K562 (cell line): ENCODE measurements around the gene CMTM5. TPM values are rescaled to one million over a fixed set of nuclear protein-coding genes. Genes with fewer than 3 reads are reported as not detected.
"Not testable (repeated sequence)": the region's sequence is repeated elsewhere in the genome, so short reads cannot be mapped to it uniquely, and the experiment has no call there.

Source experiments
- ATAC-seq: fragments of 200-7000 bp; cut with Tn5 transposase; 3 replicates; pipeline ENCODE4 v1.9.1; 2020; ENCODE audit warnings: moderate library complexity
- BruUV-seq: library from RNA; stranded (reverse); fragments of 400-500 nt; replicated peaks from 2 replicates; lab custom pipeline; 2021; lab: Mats Ljungman, UMichigan
- CTCF ChIA-PET: fragments of 300-600 bp; formaldehyde crosslinking; extraction: SDS; loops from one replicate; lab custom pipeline; 2021; ENCODE audit warnings: low intra/inter-chr PET ratio; lab: Yijun Ruan, JAX
- POLR2A ChIA-PET: fragments of 300-600, 350-650 bp; sonication (Branson Sonifier 250); formaldehyde crosslinking; extraction: SDS; loops from one replicate; lab custom pipeline; 2021; ENCODE audit warnings: antibody characterized with exemption, inconsistent platforms; lab: Yijun Ruan, JAX
- DNase-seq, 4 experiments: peaks; one replicate each; pipeline versions ENCODE4 v3.0.0 to v3.0.0-alpha.2; 2011 to 2018; ENCODE audit warnings: low spot score in 3 of 4, mixed read lengths in 3 of 4; ENCODE audit errors: extremely low read depth in 1 of 4
- FAIRE-seq: peaks from 2 replicates; lab custom pipeline; 2011; peaks lifted over from hg19 to GRCh38; lab: Jason Lieb, UNC
- H2AFZ ChIP-seq: 2 replicates; pipeline ENCODE4 v1.6.0; 2011; ENCODE audit warnings: low read depth, low read length, control low read depth, inconsistent platforms
- H3K27ac ChIP-seq: fragments of 200-600 bp; 3 replicates; pipeline ENCODE4 v1.8.0; 2011; ENCODE audit warnings: low read depth, mild to moderate bottlenecking, control low read depth, inconsistent platforms, low read length, moderate library complexity, mixed read lengths; ENCODE audit errors: extremely low read depth
- H3K27me3 ChIP-seq, 2 experiments: fragments of 300-600 bp in 1 of 2; 2 replicates in 1 of 2; 3 replicates in 1 of 2; pipeline versions ENCODE4 v1.6.0 to v1.8.0; 2011; ENCODE audit warnings: inconsistent platforms in 2 of 2, low read length in 2 of 2, mild to moderate bottlenecking in 1 of 2, mixed read lengths in 1 of 2, moderate library complexity in 1 of 2; ENCODE audit not compliant: control insufficient read depth in 2 of 2, insufficient read depth in 2 of 2
- H3K36me3 ChIP-seq: fragments of 300-600 bp; 3 replicates; pipeline ENCODE4 v1.8.0; 2011; ENCODE audit warnings: mild to moderate bottlenecking, low read length, inconsistent platforms; ENCODE audit not compliant: control insufficient read depth, insufficient read depth
- H3K4me1 ChIP-seq, 2 experiments: fragments of 200-600 bp in 1 of 2; replicated peaks in 1 of 2; 2 replicates in 1 of 2; 3 replicates in 1 of 2; pipeline versions ENCODE4 v1.5.1 to v1.8.0; 2011; ENCODE audit warnings: inconsistent platforms in 2 of 2, low read length in 2 of 2, mild to moderate bottlenecking in 1 of 2, mixed read lengths in 1 of 2, moderate library complexity in 1 of 2; ENCODE audit not compliant: control insufficient read depth in 2 of 2, insufficient read depth in 2 of 2
- H3K4me2 ChIP-seq: 2 replicates; pipeline ENCODE4 v1.6.1; 2011; ENCODE audit warnings: low read length, control low read depth, inconsistent platforms, mixed read lengths; ENCODE audit not compliant: insufficient read depth
- H3K4me3 ChIP-seq: fragments of 200-600 bp; sonication (generic), shearing (Covaris generic); 2 replicates; pipeline ENCODE4 v1.5.1; 2016; ENCODE audit warnings: control low read depth, inconsistent platforms
- H3K79me2 ChIP-seq: fragments of 200-600 bp; 3 replicates; pipeline ENCODE4 v1.8.0; 2011; ENCODE audit warnings: low read length, inconsistent platforms; ENCODE audit not compliant: control insufficient read depth, insufficient read depth
- H3K9ac ChIP-seq, 2 experiments: 2 replicates each; pipeline versions ENCODE4 v1.6.0 to v1.6.1; 2011; ENCODE audit warnings: low read depth in 2 of 2, low read length in 2 of 2, control low read depth in 1 of 2, inconsistent platforms in 1 of 2, mild to moderate bottlenecking in 1 of 2, mixed read lengths in 1 of 2; ENCODE audit not compliant: insufficient read depth in 1 of 2
- H3K9me1 ChIP-seq: one replicate; pipeline ENCODE4 v1.6.0; 2011; ENCODE audit warnings: inconsistent platforms, mild to moderate bottlenecking, low read length, moderate library complexity; ENCODE audit not compliant: control insufficient read depth, insufficient read depth
- H3K9me3 ChIP-seq: replicated peaks from 2 replicates; pipeline ENCODE4 v1.5.1; 2011; ENCODE audit warnings: low read depth, low read length, inconsistent platforms; ENCODE audit not compliant: control insufficient read depth, insufficient read depth
- H4K20me1 ChIP-seq: replicated peaks from 2 replicates; pipeline ENCODE4 v1.6.1; 2011; ENCODE audit warnings: low read length, inconsistent platforms, mixed read lengths; ENCODE audit not compliant: control insufficient read depth, insufficient read depth
- ATF1 ChIP-seq, 2 experiments: fragments of 450-650 bp in 1 of 2; IDR thresholded peaks; 2 replicates each; pipeline ENCODE4 v1.6.1; 2016; ENCODE audit warnings: missing compliant biosample characterization in 1 of 2, missing genetic modification characterization in 1 of 2
- ATF7 ChIP-seq: fragments of 450-650 bp; IDR thresholded peaks from 2 replicates; pipeline ENCODE4 v1.7.1; 2014; ENCODE audit warnings: mild to moderate bottlenecking, moderate library complexity
- JUNB ChIP-seq: fragments of 450-650 bp; formaldehyde crosslinking; conservative IDR thresholded peaks from 2 replicates; pipeline ENCODE4 v1.4.0; 2020; ENCODE audit warnings: mild to moderate bottlenecking
- ZNF407 ChIP-seq: fragments of 450-650 bp; IDR thresholded peaks from 2 replicates; pipeline ENCODE4 v1.6.1; 2016; ENCODE audit warnings: low read depth
- WGBS: fragments of 100-300 bp; shearing (Covaris generic); methylation state at CpG from one replicate; pipeline ENCODE4 v1.1.6; 2016; ENCODE audit warnings: low coverage, mixed read lengths; ENCODE audit not compliant: insufficient coverage; ENCODE audit errors: missing lambda C conversion rate; 5-methylcytosine and 5-hydroxymethylcytosine counted together
- in situ Hi-C: fragments of 300-500 bp; cut with MboI; formaldehyde crosslinking; loops from 4 replicates; pipeline ENCODE4 v1.15.0; 2018; ENCODE audit warnings: inconsistent platforms, mixed read lengths
- intact Hi-C: fragments of 100-400 bp; cut with micrococcal nuclease; formaldehyde crosslinking; loops from 2 replicates; pipeline ENCODE4 v1.14.2; 2022
- polyA plus RNA-seq, 8 experiments: library from polyadenylated mRNA; depleted of rRNA in 4 of 8; stranded (reverse) in 5 of 8; unstranded in 3 of 8; fragments of >200 nt; fragmentation: Nextera tagmentation in 2 of 8; fragmentation: Illumina TruSeq in 1 of 8; extraction: Ambion mirVana in 2 of 8; extraction: Trizol in 1 of 8; gene quantifications; 2 replicates each; pipeline versions ENCODE4 v1.2.1 to v1.2.3, GENCODE V29; 2011 to 2014; ENCODE audit warnings: inconsistent platforms in 1 of 8, missing spikeins in 1 of 8
- total RNA-seq, 7 experiments: library from RNA; depleted of rRNA in 6 of 7; stranded (reverse); fragments of >200 nt in 6 of 7; fragmentation: Illumina TruSeq in 2 of 7; extraction: Trizol in 2 of 7; gene quantifications; 2 replicates each; pipeline versions ENCODE4 v1.2.1 to v1.2.3, GENCODE V29; 2011 to 2021; ENCODE audit warnings: low replicate concordance in 1 of 7
- TF ChIP-seq, protein P1 (sequence below), 2 experiments: fragments of 450-650 bp in 1 of 2; sonication (generic) in 1 of 2; formaldehyde crosslinking in 1 of 2; IDR thresholded peaks in 1 of 2; conservative IDR thresholded peaks in 1 of 2; 2 replicates each; pipeline versions ENCODE4 v1.6.1 to v1.8.1; 2016 to 2023; ENCODE audit warnings: mild to moderate bottlenecking in 2 of 2, moderate library complexity in 2 of 2, inconsistent platforms in 1 of 2, missing genetic modification reagents in 1 of 2

Gene CMTM5
- total and polyA plus RNA-seq, 9 of the 15 experiments (the other 6 are each of a cell fraction or from before 2014, with no cell fraction given), result 0.21 TPM; not detected in 8

DNA sequence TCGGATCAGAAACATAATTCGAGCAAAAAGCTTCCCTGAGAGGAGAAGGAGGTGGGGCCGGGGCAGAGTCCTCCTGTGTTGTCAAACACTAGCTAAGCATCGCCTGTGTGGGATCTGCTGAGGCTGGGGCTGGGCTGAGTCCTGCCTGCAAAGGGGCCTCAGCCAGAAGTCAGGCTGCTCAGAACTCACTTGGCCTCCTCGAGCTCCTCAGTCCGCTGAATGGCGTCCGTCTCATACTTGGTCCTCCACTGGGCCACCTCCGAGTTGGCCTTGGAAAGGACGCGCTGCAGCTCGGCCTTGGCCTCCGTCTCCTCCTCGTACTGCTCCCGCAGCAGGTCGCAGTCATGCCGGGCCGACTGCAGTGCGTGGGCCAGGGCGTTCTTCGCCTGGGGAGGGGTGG is 41.2 kb downstream of the CMTM5 start (continued):
- TF ChIP-seq ZNF407, result no peak

GRCh38 chr14:23419646-23420045 is 42.8 kb downstream of the CMTM5 start:
- peaks cover 21 to 63% of the 10 kb centered on the region in 2 experiments; a peak in 4 of 5 replicates for H3K27me3 ChIP-seq
- TF ChIP-seq JUNB (peak; percentile 55; the same call in 1 of the 2 replicates), ATF1 (tag; IDR thresholded peaks at IDR 0.05) (peak; percentile 30; the same call in 1 of the 2 replicates), ATF7 (peak; percentile 93)
- TF ChIP-seq ATF1 (CRISPR knock-in tag; IDR thresholded peaks at IDR 0.05), result not testable (repeated sequence)
- TF ChIP-seq, protein P1, sequence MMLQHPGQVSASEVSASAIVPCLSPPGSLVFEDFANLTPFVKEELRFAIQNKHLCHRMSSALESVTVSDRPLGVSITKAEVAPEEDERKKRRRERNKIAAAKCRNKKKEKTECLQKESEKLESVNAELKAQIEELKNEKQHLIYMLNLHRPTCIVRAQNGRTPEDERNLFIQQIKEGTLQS (IDR thresholded peaks at IDR 0.05), result peak; percentile 94
- TF ChIP-seq, protein P1 (CRISPR knock-in tag; conservative IDR thresholded peaks at IDR 0.05), result not testable (repeated sequence)

More at GRCh38 chr14:23419646-23420045, 42.8 kb downstream of the CMTM5 start:
- in situ Hi-C loops, H3K79me2 ChIP-seq, DNase-seq, H4K20me1 ChIP-seq, H3K4me1 ChIP-seq, POLR2A ChIA-PET, H3K9ac ChIP-seq, H3K4me2 ChIP-seq, H3K9me3 ChIP-seq, CTCF ChIA-PET, H3K27ac ChIP-seq, H3K9me1 ChIP-seq, H3K4me3 ChIP-seq, H2AFZ ChIP-seq, intact Hi-C loops, BruUV-seq, FAIRE-seq, H3K36me3 ChIP-seq: not testable (repeated sequence)
- peak; percentile 48; the same call in 2 of the 3 replicates for ATAC-seq
- no CpG with 5 or more reads among the region's 17 CpGs for WGBS
